ENCODE measurements around the gene SLC27A6. TPM values are rescaled to one million over a fixed set of nuclear protein-coding genes. Genes with fewer than 3 reads are reported as not detected.
"Not testable (repeated sequence)": the region's sequence is repeated elsewhere in the genome, so short reads cannot be mapped to it uniquely, and the experiment has no call there.

Gene SLC27A6
- total RNA-seq, 2 donors from 2014 or later = not detected

GRCh38 chr5:128973244-128973643, 8.0 kb downstream of the SLC27A6 start:
- DNase-seq (ENCODE audit: low spot score in 2 of 2) (no peak), ATAC-seq (no peak)
- Mint-ChIP-seq H3K27ac (no peak overlapping the region), H3K36me3 (peaks cover 0 to 25% of the 10 kb centered on the region in 2 donors), H3K9me3 (peaks cover 11 to 20% of the 10 kb centered on the region in 2 donors)

GRCh38 chr5:128974567-128974966, 9.3 kb downstream of the SLC27A6 start:
- Mint-ChIP-seq H3K27ac (no peak overlapping the region), H3K36me3 (peaks cover 0 to 25% of the 10 kb centered on the region in 2 donors), H3K9me3 (peaks cover 11 to 20% of the 10 kb centered on the region in 2 donors)
- ATAC-seq (no peak), DNase-seq (ENCODE audit: low spot score in 2 of 2) (no peak)

GRCh38 chr5:128979761-128980160, 14.5 kb downstream of the SLC27A6 start:
- DNase-seq (ENCODE audit: low spot score in 2 of 2) (no peak), ATAC-seq (no peak)
- Mint-ChIP-seq H3K27ac (no peak overlapping the region), H3K9me3 (no peaks in the 10 kb centered on the region), H3K36me3 (no peaks in the 10 kb centered on the region)

- Mint-ChIP-seq H3K27ac (no peak overlapping the region), H3K9me3 (no peaks in the 10 kb centered on the region), H3K36me3 (no peaks in the 10 kb centered on the region)
- no peak for DNase-seq (ENCODE audit: low spot score in 2 of 2)
- ATAC-seq = no peak
Measured at GRCh38 chr5:128980917-128981316, 15.6 kb downstream of the SLC27A6 start.

GRCh38 chr5:128984480-128984879, 19.2 kb downstream of the SLC27A6 start:
- ATAC-seq = no peak
- no peak for DNase-seq (ENCODE audit: low spot score in 2 of 2)
- Mint-ChIP-seq H3K27ac (no peak overlapping the region), H3K9me3 (no peaks in the 10 kb centered on the region), H3K36me3 (no peaks in the 10 kb centered on the region)

GRCh38 chr5:128988476-128988875, 23.2 kb downstream of the SLC27A6 start:
- Mint-ChIP-seq H3K36me3 (no peaks in the 10 kb centered on the region), H3K27ac (no peak overlapping the region), H3K9me3 (no peaks in the 10 kb centered on the region)
- ATAC-seq (no peak), DNase-seq (ENCODE audit: low spot score in 2 of 2) (no peak)

- H3K27ac Mint-ChIP-seq = no peak overlapping the region
- no peak for ATAC-seq
- no peak for DNase-seq (ENCODE audit: low spot score in 2 of 2)
- H3K9me3 Mint-ChIP-seq = no peaks in the 10 kb centered on the region
- no peaks in the 10 kb centered on the region for H3K36me3 Mint-ChIP-seq
Measured at GRCh38 chr5:129001841-129002526, 36.7 kb downstream of the SLC27A6 start.

GRCh38 chr5:129002527-129002842, 37.2 kb downstream of the SLC27A6 start:
- H3K36me3 Mint-ChIP-seq = no peaks in the 10 kb centered on the region
- DNase-seq (ENCODE audit: low spot score in 2 of 2) = no peak
- H3K9me3 Mint-ChIP-seq = no peaks in the 10 kb centered on the region
- no peak overlapping the region for H3K27ac Mint-ChIP-seq
- ATAC-seq = no peak

GRCh38 chr5:129003232-129003631, 37.9 kb downstream of the SLC27A6 start:
- Mint-ChIP-seq H3K36me3 (no peaks in the 10 kb centered on the region), H3K27ac (no peak overlapping the region), H3K9me3 (no peaks in the 10 kb centered on the region)
- ATAC-seq (no peak), DNase-seq (ENCODE audit: low spot score in 2 of 2) (no peak)

- H3K27ac Mint-ChIP-seq = no peak overlapping the region
- no peaks in the 10 kb centered on the region for H3K36me3 Mint-ChIP-seq
- no peak for ATAC-seq
- no peaks in the 10 kb centered on the region for H3K9me3 Mint-ChIP-seq
- no peak for DNase-seq (ENCODE audit: low spot score in 2 of 2)
Measured at GRCh38 chr5:129014185-129014584, 48.9 kb downstream of the SLC27A6 start.

- Mint-ChIP-seq H3K27ac (no peak overlapping the region), H3K36me3 (no peaks in the 10 kb centered on the region), H3K9me3 (no peaks in the 10 kb centered on the region)
- DNase-seq (ENCODE audit: low spot score in 2 of 2) = no peak
- no peak for ATAC-seq
Measured at GRCh38 chr5:129018837-129019236, 53.5 kb downstream of the SLC27A6 start.

GRCh38 chr5:129019401-129019908, 54.2 kb downstream of the SLC27A6 start:
- H3K9me3 Mint-ChIP-seq = no peaks in the 10 kb centered on the region
- no peak for ATAC-seq
- H3K36me3 Mint-ChIP-seq = no peaks in the 10 kb centered on the region
- H3K27ac Mint-ChIP-seq = no peak overlapping the region
- no peak for DNase-seq (ENCODE audit: low spot score in 2 of 2)

- DNase-seq (ENCODE audit: low spot score in 2 of 2) (no peak), ATAC-seq (no peak)
- no peak overlapping the region for H3K27ac Mint-ChIP-seq
- no peaks in the 10 kb centered on the region for H3K36me3 Mint-ChIP-seq
- H3K9me3 Mint-ChIP-seq = no peaks in the 10 kb centered on the region
Measured at GRCh38 chr5:129020683-129021082, 55.4 kb downstream of the SLC27A6 start.

GRCh38 chr5:129021744-129022143, 56.5 kb downstream of the SLC27A6 start:
- no peak for DNase-seq (ENCODE audit: low spot score in 2 of 2)
- H3K9me3 Mint-ChIP-seq = no peaks in the 10 kb centered on the region
- no peak overlapping the region for H3K27ac Mint-ChIP-seq
- no peak for ATAC-seq
- H3K36me3 Mint-ChIP-seq = no peaks in the 10 kb centered on the region

GRCh38 chr5:129022599-129022998, 57.3 kb downstream of the SLC27A6 start:
- no peak overlapping the region for H3K27ac Mint-ChIP-seq
- DNase-seq (ENCODE audit: low spot score in 2 of 2) = no peak
- ATAC-seq = no peak
- H3K36me3 Mint-ChIP-seq = no peaks in the 10 kb centered on the region
- no peaks in the 10 kb centered on the region for H3K9me3 Mint-ChIP-seq

- H3K27ac Mint-ChIP-seq = no peak overlapping the region
- H3K36me3 Mint-ChIP-seq = no peaks in the 10 kb centered on the region
- ATAC-seq (no peak), DNase-seq (ENCODE audit: low spot score in 2 of 2) (no peak)
- no peaks in the 10 kb centered on the region for H3K9me3 Mint-ChIP-seq
Measured at GRCh38 chr5:129027260-129027659, 62.0 kb downstream of the SLC27A6 start.

GRCh38 chr5:129031886-129032683, 66.8 kb downstream of the SLC27A6 start:
- DNase-seq (ENCODE audit: low spot score in 2 of 2) (no peak), ATAC-seq (no peak)
- no peaks in the 10 kb centered on the region for H3K9me3 Mint-ChIP-seq
- peaks cover 0 to 6% of the 10 kb centered on the region in 2 donors for H3K36me3 Mint-ChIP-seq
- no peak overlapping the region for H3K27ac Mint-ChIP-seq

GRCh38 chr5:129036257-129036656, 71.0 kb downstream of the SLC27A6 start:
- not testable (repeated sequence) for H3K27ac Mint-ChIP-seq; DNase-seq (ENCODE audit: low spot score in 2 of 2); H3K9me3 Mint-ChIP-seq; H3K36me3 Mint-ChIP-seq; ATAC-seq

Measured in activated naive CD4-positive, alpha-beta T cell treated with anti-CD3 and anti-CD28 coated beads, Interleukin-2, amount 50 U/mL, for 72 hours (primary cell).